NT2/D1 (cell line): ENCODE data around the gene CRKL.

Experiments used
- YY1 ChIP-seq: IDR thresholded peaks from 2 replicates; pipeline ENCODE4 v1.6.1; 2011; ENCODE audit not compliant: insufficient read length, insufficient read depth
- ZNF274 ChIP-seq: IDR thresholded peaks from 2 replicates; pipeline ENCODE4 v1.6.1; 2011; ENCODE audit warnings: mild to moderate bottlenecking, low read depth, low read length

GRCh38 chr22:20973634-20974286 is 56.6 kb downstream of the CRKL start:
- no peak for TF ChIP-seq ZNF274
- TF ChIP-seq YY1 = no peak
